Retinal pigment epithelial cell (primary cell): ENCODE measurements around the gene KCNK5.

Experiments used
- DNase-seq: peaks from one replicate; pipeline ENCODE4 v3.0.0-alpha.2; 2010; ENCODE audit warnings: low read depth
- H3K4me3 ChIP-seq: 2 replicates; pipeline ENCODE4 v1.5.1; 2011; ENCODE audit warnings: mild to moderate bottlenecking, low read length, control low read depth, moderate library complexity
- CTCF ChIP-seq: conservative IDR thresholded peaks from 2 replicates; pipeline ENCODE4 v1.5.1; 2011; ENCODE audit warnings: low read depth, low read length, control low read depth, inconsistent platforms

Gene KCNK5

DNA sequence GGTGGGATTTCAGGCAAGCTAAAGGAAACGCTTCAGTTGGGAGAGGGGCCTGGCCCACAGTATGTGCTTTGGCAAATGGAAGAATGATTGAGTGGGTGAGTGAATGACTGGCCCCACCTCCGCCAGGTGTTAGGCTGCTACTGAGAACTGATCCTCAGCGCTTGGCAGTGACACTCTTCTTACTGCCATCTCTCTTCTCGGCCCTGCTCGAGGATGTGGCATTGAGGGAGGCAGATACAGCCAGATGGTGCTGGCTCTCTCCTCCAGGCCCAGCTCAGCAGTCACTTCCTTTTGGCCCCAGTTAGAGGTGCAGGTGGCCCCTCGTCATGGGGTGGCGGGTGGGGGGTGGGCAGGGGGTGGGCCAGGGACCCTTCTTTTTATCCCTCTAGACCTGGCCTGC is 38.9 kb upstream of the KCNK5 start:
- no peak overlapping the region for H3K4me3 ChIP-seq
- no peak for DNase-seq
- TF ChIP-seq CTCF = no peak

- no peak overlapping the region for H3K4me3 ChIP-seq
- no peak for TF ChIP-seq CTCF
- DNase-seq = no peak
Observed at GRCh38 chr6:39266782-39267355, 37.6 kb upstream of the KCNK5 start.

GRCh38 chr6:39266375-39266774 is 37.1 kb upstream of the KCNK5 start:
- DNase-seq = no peak
- no peak overlapping the region for H3K4me3 ChIP-seq
- TF ChIP-seq CTCF = no peak

- DNase-seq = no peak
- TF ChIP-seq CTCF = no peak
- no peak overlapping the region for H3K4me3 ChIP-seq
Observed at GRCh38 chr6:39263303-39264037, 34.2 kb upstream of the KCNK5 start.

GRCh38 chr6:39261751-39262150 is 32.5 kb upstream of the KCNK5 start:
- no peak for DNase-seq
- TF ChIP-seq CTCF = no peak
- H3K4me3 ChIP-seq = no peak overlapping the region

GRCh38 chr6:39260953-39261352 is 31.7 kb upstream of the KCNK5 start:
- TF ChIP-seq CTCF = no peak
- H3K4me3 ChIP-seq = no peak overlapping the region
- no peak for DNase-seq

DNA sequence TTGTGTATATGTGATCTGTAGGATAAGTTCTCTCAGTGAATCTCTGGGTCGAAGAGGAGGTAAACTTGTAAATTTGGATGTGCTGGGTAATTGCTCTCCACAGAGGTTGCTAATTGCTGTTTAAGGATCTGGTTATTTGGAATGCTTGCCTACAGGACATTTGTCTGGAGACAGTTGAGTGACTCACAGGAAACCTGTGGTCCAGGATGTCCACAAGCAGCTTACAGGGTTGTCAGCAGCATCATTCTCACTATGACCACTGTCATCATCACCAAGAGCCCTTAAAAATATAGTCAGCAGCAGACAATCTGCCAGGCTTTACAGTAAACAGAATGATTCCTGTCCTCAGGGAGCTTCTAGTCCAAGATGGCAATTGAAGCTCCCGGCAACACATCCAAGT is 31.2 kb upstream of the KCNK5 start:
- TF ChIP-seq CTCF = no peak
- no peak overlapping the region for H3K4me3 ChIP-seq
- DNase-seq = no peak
